B cell (primary cell): ENCODE measurements around the gene HYDIN. TPM values are rescaled to one million over a fixed set of nuclear protein-coding genes. Genes with fewer than 3 reads are reported as not detected.
"Not testable (repeated sequence)": the region's sequence is repeated elsewhere in the genome, so short reads cannot be mapped to it uniquely, and the experiment has no call there.

Source experiments
- ATAC-seq: fragments of 200-7000 bp; cut with Tn5 transposase; one replicate; pipeline ENCODE4 v1.10.0; 2021; ENCODE audit warnings: low read depth, mild to moderate bottlenecking, moderate number of reproducible peaks, moderate library complexity
- CTCF ChIA-PET: fragments of 350-600 bp; sonication (Branson Sonifier 250); formaldehyde crosslinking; loops from one replicate; lab custom pipeline; 2021; ENCODE audit warnings: antibody characterized with exemption, inconsistent platforms; lab: Charles Lee
- POLR2A ChIA-PET: fragments of 350-600 bp; sonication (Branson Sonifier 250); formaldehyde crosslinking; loops from one replicate; lab custom pipeline; 2021; ENCODE audit warnings: antibody characterized with exemption; lab: Charles Lee
- DNase-seq: peaks from one replicate; pipeline ENCODE4 v3.0.0; 2013
- H2AFZ ChIP-seq: 2 replicates; pipeline ENCODE4 v1.6.1; 2012; ENCODE audit warnings: mild to moderate bottlenecking, low read depth, low read length; ENCODE audit not compliant: insufficient read depth, poor library complexity, severe bottlenecking
- H3K27ac ChIP-seq, 2 donors: 1 replicate in 1 of 2; 2 replicates in 1 of 2; pipeline ENCODE4 v1.5.1; 2012 to 2013; ENCODE audit warnings: low read length in 2 of 2, mild to moderate bottlenecking in 2 of 2, moderate library complexity in 1 of 2
- H3K27me3 ChIP-seq, 4 experiments: fragments of 200-600 bp in 1 of 4; sonication (generic) in 1 of 4; replicated peaks in 1 of 4; 1 replicate in 2 of 4; 2 replicates in 2 of 4; pipeline versions ENCODE4 v1.6.1 to v1.7.0; 2013 to 2016; ENCODE audit warnings: low read length in 3 of 4, mild to moderate bottlenecking in 2 of 4, mixed read lengths in 1 of 4, moderate library complexity in 1 of 4; ENCODE audit not compliant: insufficient read depth in 4 of 4, control insufficient read depth in 3 of 4; ENCODE audit errors: control extremely low read depth in 1 of 4
- H3K36me3 ChIP-seq, 2 experiments: replicated peaks in 1 of 2; 1 replicate in 1 of 2; 2 replicates in 1 of 2; pipeline versions ENCODE4 v1.6.1 to v1.7.1; 2013; ENCODE audit warnings: low read length in 1 of 2; ENCODE audit not compliant: insufficient read depth in 2 of 2, control insufficient read depth in 1 of 2; ENCODE audit errors: control extremely low read depth in 1 of 2, extremely low read depth in 1 of 2
- H3K4me1 ChIP-seq, 2 donors: fragments of 200-600 bp in 1 of 2; sonication (generic) in 1 of 2; 1 replicate in 1 of 2; 2 replicates in 1 of 2; pipeline versions ENCODE4 v1.5.1 to v1.6.1; 2013 to 2017; ENCODE audit warnings: low read length in 2 of 2; ENCODE audit not compliant: control insufficient read depth in 2 of 2, insufficient read depth in 2 of 2
- H3K4me2 ChIP-seq: replicated peaks from 2 replicates; pipeline ENCODE3; 2012; ENCODE audit warnings: mild to moderate bottlenecking, low read depth, low read length; ENCODE audit not compliant: poor library complexity, severe bottlenecking
- H3K4me3 ChIP-seq, 5 experiments: fragments of 200-600 bp in 1 of 5; sonication (generic) in 1 of 5; 1 replicate in 3 of 5; 2 replicates in 2 of 5; pipeline versions ENCODE4 v1.5.1 to v1.7.0; 2011 to 2016; ENCODE audit warnings: low read length in 4 of 5, mild to moderate bottlenecking in 4 of 5, low read depth in 2 of 5, control low read depth in 1 of 5, moderate library complexity in 1 of 5; ENCODE audit not compliant: insufficient read depth in 1 of 5; ENCODE audit errors: control extremely low read depth in 1 of 5, extremely low read depth in 1 of 5
- H3K79me2 ChIP-seq: fragments of 200-600 bp; sonication (generic); one replicate; pipeline ENCODE4 v1.6.0; 2016; ENCODE audit warnings: low read length; ENCODE audit not compliant: control insufficient read depth, insufficient read depth
- H3K9ac ChIP-seq: fragments of 200-600 bp; sonication (generic); 2 replicates; pipeline ENCODE4 v1.6.1; 2017; ENCODE audit warnings: mild to moderate bottlenecking, low read length, moderate library complexity
- H3K9me3 ChIP-seq, 3 donors: one replicate each; pipeline versions ENCODE4 v1.6.1 to v1.7.1; 2013; ENCODE audit warnings: low read length in 2 of 3; ENCODE audit not compliant: control insufficient read depth in 2 of 3, insufficient read depth in 1 of 3; ENCODE audit errors: control extremely low read depth in 1 of 3
- H4K20me1 ChIP-seq: 2 replicates; pipeline ENCODE4 v1.6.0; 2012; ENCODE audit warnings: mild to moderate bottlenecking, low read length; ENCODE audit not compliant: insufficient read depth, control insufficient read depth, poor library complexity, severe bottlenecking
- H3K27ac Mint-ChIP-seq: one replicate; pipeline ENCODE4 v1.8.0; 2021; ENCODE audit warnings: mixed read lengths
- H3K27me3 Mint-ChIP-seq: one replicate; pipeline ENCODE4 v1.8.0; 2021; ENCODE audit warnings: mixed read lengths
- H3K4me1 Mint-ChIP-seq: one replicate; pipeline ENCODE4 v1.8.0; 2021; ENCODE audit warnings: mixed read lengths
- H3K4me3 Mint-ChIP-seq: one replicate; pipeline ENCODE4 v1.8.0; 2021; ENCODE audit warnings: mixed read lengths
- H3K9me3 Mint-ChIP-seq: one replicate; pipeline ENCODE4 v1.8.0; 2022; ENCODE audit warnings: mixed read lengths; ENCODE audit not compliant: insufficient read depth
- CTCF ChIP-seq: fragments of 200-600 bp; IDR thresholded peaks from one replicate; pipeline ENCODE4 v1.8.0; 2022; ENCODE audit warnings: antibody characterized with exemption, mild to moderate bottlenecking
- EZH2 ChIP-seq: IDR thresholded peaks from 2 replicates; pipeline ENCODE4 v1.6.1; 2012; ENCODE audit warnings: borderline replicate concordance, low read depth, mild to moderate bottlenecking, moderate library complexity, low read length; ENCODE audit not compliant: insufficient read depth, poor library complexity, severe bottlenecking
- WGBS: methylation state at CpG from one replicate; pipeline ENCODE4 v1.1.5; 2013; ENCODE audit warnings: missing lambda C conversion rate; ENCODE audit not compliant: insufficient coverage; 5-methylcytosine and 5-hydroxymethylcytosine counted together
- intact Hi-C: fragments of 100-400 bp; cut with micrococcal nuclease; formaldehyde crosslinking; loops from one replicate; pipeline ENCODE4 v1.10.0; 2022
- polyA plus RNA-seq: library from polyadenylated mRNA; depleted of rRNA; stranded (reverse); fragments of >200 nt; gene quantifications from 2 replicates; pipeline ENCODE4 v1.2.3, GENCODE V29; 2012
- total RNA-seq, 2 donors: library from RNA; stranded (reverse); fragments of 120-200 nt in 1 of 2; gene quantifications; 1 replicate in 1 of 2; 2 replicates in 1 of 2; pipeline versions ENCODE4 v1.2.3 to v1.2.4, GENCODE V29; 2013 to 2022

HYDIN gene
- total and polyA plus RNA-seq, 2 donors (not counting 1 experiment from before 2014, with no cell fraction given) = 0.10 TPM; not detected in 1

GRCh38 chr16:70818088-70818487 lies 412.4 kb downstream of the HYDIN start:
- H3K4me2 ChIP-seq, CTCF ChIA-PET, H3K79me2 ChIP-seq, H3K9ac ChIP-seq, intact Hi-C loops, H4K20me1 ChIP-seq, H3K9me3 Mint-ChIP-seq, POLR2A ChIA-PET, H3K4me3 ChIP-seq, H3K27ac Mint-ChIP-seq, H3K4me1 ChIP-seq, H3K27me3 Mint-ChIP-seq, DNase-seq, H3K36me3 ChIP-seq, H2AFZ ChIP-seq, H3K4me1 Mint-ChIP-seq, H3K9me3 ChIP-seq, H3K4me3 Mint-ChIP-seq, H3K27me3 ChIP-seq, H3K27ac ChIP-seq, ATAC-seq: not testable (repeated sequence)
- WGBS = no CpG with 5 or more reads among the region's 13 CpGs

- intact Hi-C loops = loop anchor here (10.0 kb wide), 1 partner anchor 1285 kb away; the partner anchor contains the start of genes DHX38 and TXNL4B
- no peak overlapping the region for H3K27ac Mint-ChIP-seq
These were observed 421.0 kb downstream of the HYDIN start for GRCh38 chr16:70809392-70810060.

More at GRCh38 chr16:70809392-70810060, 421.0 kb downstream of the HYDIN start:
- Histone ChIP-seq H3K9me3 (no peaks in the 10 kb centered on the region), H3K36me3 (no peaks in the 10 kb centered on the region), H3K4me1 (no peaks in the 10 kb centered on the region), H3K4me2 (no peak overlapping the region), H3K79me2 (no peaks in the 10 kb centered on the region), H3K9ac (no peak overlapping the region), H2AFZ (no peak overlapping the region), H4K20me1 (no peaks in the 10 kb centered on the region), H3K4me3 (no peak overlapping the region), H3K27ac (no peak overlapping the region), H3K27me3 (peaks cover 0 to 11% (median 3%) of the 10 kb centered on the region in 4 experiments)
- WGBS = 75% methylated on average over 9 of the region's 9 CpGs
- Mint-ChIP-seq H3K4me3 (no peak overlapping the region), H3K27me3 (peaks cover 27% of the 10 kb centered on the region), H3K9me3 (no peaks in the 10 kb centered on the region), H3K4me1 (no peaks in the 10 kb centered on the region)
- ATAC-seq = no peak
- TF ChIP-seq CTCF = no peak
- TF ChIP-seq EZH2 = no peak
- ChIA-PET POLR2A (no interaction called here), CTCF (no interaction called here)
- no peak for DNase-seq
